H9 (cell line): ENCODE data around the gene F10. TPM values are rescaled to one million over a fixed set of nuclear protein-coding genes. Genes with fewer than 3 reads are reported as not detected.
A peak's percentile ranks its signal among the peaks of the same experiment; 100 is the strongest.

Experiments
- DNase-seq: peaks from one replicate; pipeline ENCODE4 v3.0.0-alpha.2; 2017
- H2AFZ ChIP-seq: one replicate; pipeline ENCODE4 v1.6.1; 2013; ENCODE audit warnings: mild to moderate bottlenecking, low read length, control low read depth, moderate library complexity
- H2AK5ac ChIP-seq: 2 replicates; pipeline ENCODE4 v1.6.1; 2013; ENCODE audit warnings: low read length, control low read depth, mixed read lengths; ENCODE audit not compliant: insufficient read length
- H2BK120ac ChIP-seq: one replicate; pipeline ENCODE4 v1.6.1; 2013; ENCODE audit warnings: low read depth, mild to moderate bottlenecking, low read length, control low read depth, inconsistent platforms; ENCODE audit not compliant: poor library complexity, severe bottlenecking
- H2BK12ac ChIP-seq: 2 replicates; pipeline ENCODE4 v1.6.1; 2013; ENCODE audit warnings: low read length, control low read depth, mixed read lengths, low read depth; ENCODE audit not compliant: insufficient read length
- H2BK15ac ChIP-seq: 2 replicates; pipeline ENCODE4 v1.6.1; 2013; ENCODE audit warnings: low read depth, low read length, control low read depth
- H2BK20ac ChIP-seq: one replicate; pipeline ENCODE4 v1.6.1; 2013; ENCODE audit warnings: low read depth, mild to moderate bottlenecking, low read length, control low read depth, inconsistent platforms; ENCODE audit not compliant: poor library complexity, severe bottlenecking
- H2BK5ac ChIP-seq: 2 replicates; pipeline ENCODE4 v1.6.1; 2013; ENCODE audit warnings: low read length, control low read depth, mixed read lengths; ENCODE audit not compliant: insufficient read length
- H3K14ac ChIP-seq: 2 replicates; pipeline ENCODE4 v1.6.1; 2013; ENCODE audit warnings: low read length, control low read depth; ENCODE audit not compliant: insufficient read depth
- H3K18ac ChIP-seq: 2 replicates; pipeline ENCODE4 v1.6.1; 2013; ENCODE audit warnings: low read depth, mild to moderate bottlenecking, mixed read lengths, low read length, control low read depth; ENCODE audit not compliant: insufficient read length
- H3K23ac ChIP-seq: 2 replicates; pipeline ENCODE4 v1.6.1; 2013; ENCODE audit warnings: low read length, control low read depth, mixed read lengths, low read depth; ENCODE audit not compliant: insufficient read length
- H3K23me2 ChIP-seq: 2 replicates; pipeline ENCODE4 v1.6.1; 2013; ENCODE audit warnings: low read depth, mild to moderate bottlenecking, mixed read lengths, low read length, control low read depth; ENCODE audit not compliant: insufficient read length, poor library complexity, severe bottlenecking
- H3K27ac ChIP-seq: 2 replicates; pipeline ENCODE4 v1.5.1; 2013; ENCODE audit warnings: low read length, control low read depth, mixed read lengths, low read depth; ENCODE audit not compliant: insufficient read length
- H3K27me3 ChIP-seq: 2 replicates; pipeline ENCODE4 v1.6.1; 2013; ENCODE audit warnings: low read length, control low read depth, inconsistent platforms; ENCODE audit not compliant: insufficient read depth
- H3K4ac ChIP-seq: 2 replicates; pipeline ENCODE4 v1.6.1; 2013; ENCODE audit warnings: low read depth, mild to moderate bottlenecking, control low read depth, inconsistent platforms, low read length, moderate library complexity
- H3K4me1 ChIP-seq: 2 replicates; pipeline ENCODE4 v1.6.1; 2013; ENCODE audit warnings: low read length, control low read depth, inconsistent platforms; ENCODE audit not compliant: insufficient read depth
- H3K4me2 ChIP-seq: 2 replicates; pipeline ENCODE4 v1.6.1; 2013; ENCODE audit warnings: low read length, control low read depth, mixed read lengths; ENCODE audit not compliant: insufficient read length, insufficient read depth
- H3K56ac ChIP-seq: 2 replicates; pipeline ENCODE4 v1.6.1; 2013; ENCODE audit warnings: low read depth, mild to moderate bottlenecking, mixed read lengths, low read length, control low read depth; ENCODE audit not compliant: insufficient read length
- H3K79me1 ChIP-seq: 2 replicates; pipeline ENCODE4 v1.6.1; 2013; ENCODE audit warnings: low read depth, mild to moderate bottlenecking, moderate library complexity, low read length, control low read depth, inconsistent platforms; ENCODE audit not compliant: insufficient read depth, poor library complexity, severe bottlenecking
- H3K79me2 ChIP-seq: 2 replicates; pipeline ENCODE4 v1.6.1; 2013; ENCODE audit warnings: low read length, control low read depth, inconsistent platforms; ENCODE audit not compliant: insufficient read depth
- H3K9ac ChIP-seq: 2 replicates; pipeline ENCODE4 v1.6.1; 2013; ENCODE audit warnings: low read length, control low read depth, mixed read lengths; ENCODE audit not compliant: insufficient read length; ENCODE audit errors: extremely low read depth
- H3K9me3 ChIP-seq: one replicate; pipeline ENCODE4 v1.6.1; 2013; ENCODE audit warnings: low read depth, low read length, inconsistent platforms; ENCODE audit not compliant: control insufficient read depth
- H3T11ph ChIP-seq: one replicate; pipeline ENCODE4 v1.6.1; 2013; ENCODE audit warnings: mild to moderate bottlenecking, low read length, control low read depth, inconsistent platforms
- H4K20me1 ChIP-seq: one replicate; pipeline ENCODE4 v1.6.1; 2013; ENCODE audit not compliant: control insufficient read depth, insufficient read length, insufficient read depth
- H4K5ac ChIP-seq: 2 replicates; pipeline ENCODE4 v1.6.1; 2013; ENCODE audit warnings: low read depth, mild to moderate bottlenecking, mixed read lengths, low read length, control low read depth; ENCODE audit not compliant: insufficient read length
- H4K8ac ChIP-seq: replicated peaks from 2 replicates; pipeline ENCODE4 v1.6.1; 2013; ENCODE audit warnings: low read length, control low read depth, mixed read lengths, low read depth; ENCODE audit not compliant: insufficient read length
- H4K91ac ChIP-seq: 2 replicates; pipeline ENCODE4 v1.6.1; 2013; ENCODE audit warnings: low read depth, mild to moderate bottlenecking, moderate library complexity, mixed read lengths, low read length, control low read depth; ENCODE audit not compliant: insufficient read length
- H3K27ac Mint-ChIP-seq, 3 experiments: 2 replicates in 2 of 3; 3 replicates in 1 of 3; pipeline ENCODE4 v1.8.0; 2020 to 2021; ENCODE audit warnings: mixed read lengths in 3 of 3, mild to moderate bottlenecking in 1 of 3, moderate library complexity in 1 of 3
- H3K27me3 Mint-ChIP-seq: 2 replicates; pipeline ENCODE4 v1.8.0; 2021; ENCODE audit warnings: low read depth, mild to moderate bottlenecking, moderate library complexity, mixed read lengths
- H3K36me3 Mint-ChIP-seq, 3 experiments: 2 replicates in 2 of 3; 3 replicates in 1 of 3; pipeline ENCODE4 v1.8.0; 2020 to 2021; ENCODE audit warnings: low read depth in 3 of 3, mixed read lengths in 3 of 3; ENCODE audit not compliant: insufficient read depth in 1 of 3
- H3K4me1 Mint-ChIP-seq, 2 experiments: 2 replicates each; pipeline ENCODE4 v1.8.0; 2020; ENCODE audit warnings: mixed read lengths in 2 of 2
- H3K4me3 Mint-ChIP-seq, 2 experiments: 2 replicates in 1 of 2; 3 replicates in 1 of 2; pipeline ENCODE4 v1.8.0; 2020 to 2021; ENCODE audit warnings: mild to moderate bottlenecking in 2 of 2, mixed read lengths in 2 of 2, moderate library complexity in 1 of 2
- H3K9me3 Mint-ChIP-seq, 2 experiments: 2 replicates in 1 of 2; 3 replicates in 1 of 2; pipeline ENCODE4 v1.8.0; 2020; ENCODE audit warnings: mild to moderate bottlenecking in 2 of 2, mixed read lengths in 2 of 2, moderate library complexity in 1 of 2
- WGBS: extraction: QIAGEN DNeasy Blood & Tissue Kit; methylation state at CpG from one replicate; pipeline ENCODE4 v1.1.7; 2013; ENCODE audit warnings: missing lambda C conversion rate, low lambda C conversion rate, mixed read lengths; ENCODE audit not compliant: insufficient read length; ENCODE audit errors: extremely low coverage; 5-methylcytosine and 5-hydroxymethylcytosine counted together
- total RNA-seq: library from RNA; stranded (reverse); gene quantifications from 2 replicates; pipeline ENCODE4 v1.2.1, GENCODE V29; 2021
- TF ChIP-seq, protein P1 (sequence below): fragments of 200-600 bp; sonication (generic); conservative IDR thresholded peaks from 3 replicates; pipeline ENCODE4 v1.8.0; 2021; ENCODE audit warnings: antibody characterized with exemption, mild to moderate bottlenecking

Gene F10
- total RNA-seq, 1 experiment from 2014 or later: 1.7 TPM

DNA sequence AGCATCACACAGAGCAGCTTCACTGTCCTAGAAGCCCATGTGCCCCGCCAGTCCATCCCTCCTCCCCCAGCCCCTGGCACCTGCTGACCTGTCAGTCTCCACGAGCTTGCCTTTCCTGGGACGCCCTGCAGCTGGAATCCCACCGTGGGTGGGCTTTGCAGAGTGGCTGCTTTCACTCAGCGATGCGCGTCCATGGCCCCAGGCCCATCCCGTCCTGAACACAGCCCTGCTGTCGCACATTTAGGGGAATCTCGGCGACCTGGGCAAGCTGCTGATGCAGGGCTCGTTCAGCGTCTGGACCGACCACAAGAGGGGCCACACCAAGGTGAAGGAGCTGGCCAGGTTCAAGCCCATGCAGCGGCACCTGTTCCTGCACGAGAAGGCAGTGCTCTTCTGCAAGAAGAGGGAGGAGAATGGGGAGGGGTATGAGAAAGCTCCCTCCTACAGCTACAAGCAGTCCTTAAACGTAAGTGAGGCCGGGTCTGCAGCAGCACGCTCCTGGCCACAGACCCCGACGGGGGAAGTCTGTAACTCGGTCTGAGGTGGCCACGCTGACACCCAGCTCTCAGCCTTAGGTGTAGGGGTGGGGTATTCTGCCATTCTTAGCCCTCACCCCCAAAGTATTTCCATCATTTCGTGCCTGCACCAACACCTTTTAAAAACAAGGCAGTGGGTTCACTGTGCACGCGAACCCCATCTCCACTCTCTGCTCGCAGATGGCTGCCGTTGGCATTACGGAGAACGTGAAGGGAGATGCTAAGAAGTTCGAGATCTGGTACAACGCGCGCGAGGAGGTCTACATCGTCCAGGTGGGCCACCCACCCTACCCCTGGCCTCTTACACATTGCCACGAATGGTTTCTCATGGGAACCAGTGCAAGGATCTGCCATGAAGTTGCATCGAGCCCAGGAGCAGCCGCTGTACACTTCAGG is 35.3 kb upstream of the F10 start:
- no peak overlapping the region for H2AFZ ChIP-seq
- 0 out of 7 replicates have a peak overlapping the region, but pooled peaks of 1 of the 3 experiments have one; percentile 62 for H3K27ac Mint-ChIP-seq

More for the DNA sequence above, 35.3 kb upstream of the F10 start:
- Histone ChIP-seq H3K14ac (no peak overlapping the region; the same call in 1 of the 2 replicates), H3K27me3 (no peaks in the 10 kb centered on the region), H3K9ac (no peak overlapping the region), H4K20me1 (peaks cover 2% of the 10 kb centered on the region), H3K27ac (no peak overlapping the region), H3K56ac (no peak overlapping the region), H4K5ac (no peak overlapping the region), H3K4me1 (no peaks in the 10 kb centered on the region; the same call in 1 of the 2 replicates), H4K91ac (no peak overlapping the region), H3T11ph (no peak overlapping the region), H3K79me2 (no peaks in the 10 kb centered on the region), H2AK5ac (no peak overlapping the region), H2BK5ac (no peak overlapping the region), H2BK15ac (no peak overlapping the region), H2BK20ac (no peak overlapping the region), H3K18ac (no peak overlapping the region), H3K9me3 (no peaks in the 10 kb centered on the region), H2BK12ac (no peak overlapping the region), H3K4ac (no peak overlapping the region), H3K4me2 (no peak overlapping the region), H3K79me1 (no peaks in the 10 kb centered on the region), H3K23ac (no peak overlapping the region), H3K23me2 (no peaks in the 10 kb centered on the region), H4K8ac (no peak overlapping the region), H2BK120ac (no peak overlapping the region)
- peaks cover 0 to 9% (median 6%) of the 10 kb centered on the region in 3 experiments; a peak in 4 of 7 replicates for H3K36me3 Mint-ChIP-seq
- peaks cover 1% of the 10 kb centered on the region; the same call in 1 of the 2 replicates for H3K27me3 Mint-ChIP-seq
- TF ChIP-seq, protein P1, sequence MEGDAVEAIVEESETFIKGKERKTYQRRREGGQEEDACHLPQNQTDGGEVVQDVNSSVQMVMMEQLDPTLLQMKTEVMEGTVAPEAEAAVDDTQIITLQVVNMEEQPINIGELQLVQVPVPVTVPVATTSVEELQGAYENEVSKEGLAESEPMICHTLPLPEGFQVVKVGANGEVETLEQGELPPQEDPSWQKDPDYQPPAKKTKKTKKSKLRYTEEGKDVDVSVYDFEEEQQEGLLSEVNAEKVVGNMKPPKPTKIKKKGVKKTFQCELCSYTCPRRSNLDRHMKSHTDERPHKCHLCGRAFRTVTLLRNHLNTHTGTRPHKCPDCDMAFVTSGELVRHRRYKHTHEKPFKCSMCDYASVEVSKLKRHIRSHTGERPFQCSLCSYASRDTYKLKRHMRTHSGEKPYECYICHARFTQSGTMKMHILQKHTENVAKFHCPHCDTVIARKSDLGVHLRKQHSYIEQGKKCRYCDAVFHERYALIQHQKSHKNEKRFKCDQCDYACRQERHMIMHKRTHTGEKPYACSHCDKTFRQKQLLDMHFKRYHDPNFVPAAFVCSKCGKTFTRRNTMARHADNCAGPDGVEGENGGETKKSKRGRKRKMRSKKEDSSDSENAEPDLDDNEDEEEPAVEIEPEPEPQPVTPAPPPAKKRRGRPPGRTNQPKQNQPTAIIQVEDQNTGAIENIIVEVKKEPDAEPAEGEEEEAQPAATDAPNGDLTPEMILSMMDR: no peak
- DNase-seq: no peak
- no CpG with 5 or more reads among the region's 39 CpGs for WGBS
- H3K9me3 Mint-ChIP-seq: no peaks in the 10 kb centered on the region
- peak overlapping the region in 1 of 2 experiments; percentile 38; a peak in 1 of 5 replicates for H3K4me3 Mint-ChIP-seq
- peaks cover 12 to 18% of the 10 kb centered on the region in 2 experiments for H3K4me1 Mint-ChIP-seq
